HG02642 (cell line): Measurements from ENCODE around the gene STAB1.
"Not testable (repeated sequence)": the region's sequence is repeated elsewhere in the genome, so short reads cannot be mapped to it uniquely, and the experiment has no call there.

Experiments
- ATAC-seq: cut with Tn5 transposase; IDR thresholded peaks from one replicate; pipeline ENCODE4 v1.9.1; 2021; ENCODE audit warnings: mild to moderate bottlenecking; ENCODE audit not compliant: unreplicated experiment, poor library complexity

The STAB1 gene

GRCh38 chr3:52521488-52521824 lies 26.3 kb downstream of the STAB1 start:
- no peak for ATAC-seq

GRCh38 chr3:52521881-52522650 lies 26.9 kb downstream of the STAB1 start:
- no peak for ATAC-seq

GRCh38 chr3:52522651-52523251 lies 27.6 kb downstream of the STAB1 start:
- no peak for ATAC-seq

- no peak for ATAC-seq
These were observed 28.5 kb downstream of the STAB1 start for GRCh38 chr3:52523386-52524257.

- ATAC-seq = no peak
These were observed 29.2 kb downstream of the STAB1 start for GRCh38 chr3:52524258-52524751.

- no peak for ATAC-seq
These were observed 29.9 kb downstream of the STAB1 start for GRCh38 chr3:52524752-52525679.

- no peak for ATAC-seq
These were observed 30.8 kb downstream of the STAB1 start for GRCh38 chr3:52525680-52526561.

GRCh38 chr3:52526671-52527038 lies 31.5 kb downstream of the STAB1 start:
- ATAC-seq = not testable (repeated sequence)

- ATAC-seq = no peak
These were observed 32.0 kb downstream of the STAB1 start for GRCh38 chr3:52527039-52527731.

- no peak for ATAC-seq
These were observed 32.8 kb downstream of the STAB1 start for GRCh38 chr3:52527732-52528585.

- ATAC-seq = no peak
These were observed 33.6 kb downstream of the STAB1 start for GRCh38 chr3:52528586-52529375.

GRCh38 chr3:52529376-52530333 lies 34.5 kb downstream of the STAB1 start:
- no peak for ATAC-seq

- no peak for ATAC-seq
These were observed 36.0 kb downstream of the STAB1 start for GRCh38 chr3:52530918-52531826.

GRCh38 chr3:52531860-52532516 lies 36.9 kb downstream of the STAB1 start:
- no peak for ATAC-seq
